Fibroblast of pulmonary artery (primary cell): ENCODE data around the gene LAMA3.
A peak's percentile ranks its signal among the peaks of the same experiment; 100 is the strongest.

Experiments
- DNase-seq: peaks from one replicate; pipeline ENCODE4 v3.0.0-alpha.2; 2010; ENCODE audit warnings: low read depth
- H3K4me3 ChIP-seq: replicated peaks from 2 replicates; pipeline ENCODE4 v1.5.1; 2011; ENCODE audit warnings: low read depth, mild to moderate bottlenecking, control low read depth, low read length, moderate library complexity
- TF ChIP-seq, protein P1 (sequence below): IDR thresholded peaks from 2 replicates; pipeline ENCODE4 v1.5.1; 2011; ENCODE audit warnings: mild to moderate bottlenecking, control low read depth, low read length, inconsistent platforms; ENCODE audit errors: missing control alignments

LAMA3 gene

DNA sequence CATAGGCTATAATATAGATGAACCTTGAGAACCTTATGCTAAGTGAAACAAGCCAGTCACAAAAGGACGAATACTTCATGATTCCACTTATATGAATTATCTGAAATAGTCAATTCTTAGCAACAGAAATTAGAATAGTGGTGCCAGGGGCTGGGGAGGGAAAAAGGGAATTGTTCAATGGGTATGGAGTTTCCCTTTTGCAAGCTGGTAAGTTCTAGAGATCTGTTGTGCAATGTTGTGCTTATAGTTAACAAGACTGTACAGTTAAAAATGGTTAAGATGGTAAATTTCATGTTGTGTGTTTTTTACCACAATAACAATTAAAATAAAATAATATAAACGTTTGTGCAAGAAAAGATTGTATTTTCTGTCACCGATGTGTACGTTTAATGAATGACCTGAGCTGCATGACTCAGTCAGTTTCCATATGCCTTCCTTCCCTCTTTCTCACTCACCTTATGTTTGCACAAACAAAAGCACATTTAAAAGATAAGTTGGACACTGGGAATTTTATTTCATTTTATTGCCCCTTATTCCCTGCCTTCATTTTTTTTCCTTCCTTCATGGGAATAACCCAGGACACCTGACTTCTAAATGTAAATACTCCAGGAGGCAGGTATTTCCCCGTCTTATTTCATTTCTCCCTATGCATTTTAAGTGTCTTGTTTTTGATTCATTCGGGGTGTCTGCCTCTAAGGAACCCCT lies 181.6 kb downstream of the LAMA3 start:
- DNase-seq, result no peak
- TF ChIP-seq, protein P1, sequence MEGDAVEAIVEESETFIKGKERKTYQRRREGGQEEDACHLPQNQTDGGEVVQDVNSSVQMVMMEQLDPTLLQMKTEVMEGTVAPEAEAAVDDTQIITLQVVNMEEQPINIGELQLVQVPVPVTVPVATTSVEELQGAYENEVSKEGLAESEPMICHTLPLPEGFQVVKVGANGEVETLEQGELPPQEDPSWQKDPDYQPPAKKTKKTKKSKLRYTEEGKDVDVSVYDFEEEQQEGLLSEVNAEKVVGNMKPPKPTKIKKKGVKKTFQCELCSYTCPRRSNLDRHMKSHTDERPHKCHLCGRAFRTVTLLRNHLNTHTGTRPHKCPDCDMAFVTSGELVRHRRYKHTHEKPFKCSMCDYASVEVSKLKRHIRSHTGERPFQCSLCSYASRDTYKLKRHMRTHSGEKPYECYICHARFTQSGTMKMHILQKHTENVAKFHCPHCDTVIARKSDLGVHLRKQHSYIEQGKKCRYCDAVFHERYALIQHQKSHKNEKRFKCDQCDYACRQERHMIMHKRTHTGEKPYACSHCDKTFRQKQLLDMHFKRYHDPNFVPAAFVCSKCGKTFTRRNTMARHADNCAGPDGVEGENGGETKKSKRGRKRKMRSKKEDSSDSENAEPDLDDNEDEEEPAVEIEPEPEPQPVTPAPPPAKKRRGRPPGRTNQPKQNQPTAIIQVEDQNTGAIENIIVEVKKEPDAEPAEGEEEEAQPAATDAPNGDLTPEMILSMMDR, result no peak
- no peak overlapping the region for H3K4me3 ChIP-seq

DNA sequence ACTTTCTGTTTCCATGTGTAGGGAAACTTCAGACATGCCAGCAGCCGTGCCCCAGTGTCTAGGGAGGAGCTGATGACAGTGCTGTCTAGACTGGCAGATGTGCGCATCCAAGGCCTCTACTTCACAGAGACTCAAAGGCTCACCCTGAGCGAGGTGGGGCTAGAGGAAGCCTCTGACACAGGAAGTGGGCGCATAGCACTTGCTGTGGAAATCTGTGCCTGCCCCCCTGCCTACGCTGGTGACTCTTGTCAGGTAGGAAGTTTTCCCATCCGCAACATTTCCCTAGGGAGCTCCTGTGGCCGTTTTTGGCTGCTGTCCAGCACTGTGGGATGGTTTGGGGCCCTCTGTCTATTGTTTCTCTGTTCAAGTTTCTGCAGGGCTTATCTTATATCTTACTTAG lies 182.2 kb downstream of the LAMA3 start:
- TF ChIP-seq, protein P1, result no peak
- peak; percentile 53 for DNase-seq
- H3K4me3 ChIP-seq, result no peak overlapping the region

DNA sequence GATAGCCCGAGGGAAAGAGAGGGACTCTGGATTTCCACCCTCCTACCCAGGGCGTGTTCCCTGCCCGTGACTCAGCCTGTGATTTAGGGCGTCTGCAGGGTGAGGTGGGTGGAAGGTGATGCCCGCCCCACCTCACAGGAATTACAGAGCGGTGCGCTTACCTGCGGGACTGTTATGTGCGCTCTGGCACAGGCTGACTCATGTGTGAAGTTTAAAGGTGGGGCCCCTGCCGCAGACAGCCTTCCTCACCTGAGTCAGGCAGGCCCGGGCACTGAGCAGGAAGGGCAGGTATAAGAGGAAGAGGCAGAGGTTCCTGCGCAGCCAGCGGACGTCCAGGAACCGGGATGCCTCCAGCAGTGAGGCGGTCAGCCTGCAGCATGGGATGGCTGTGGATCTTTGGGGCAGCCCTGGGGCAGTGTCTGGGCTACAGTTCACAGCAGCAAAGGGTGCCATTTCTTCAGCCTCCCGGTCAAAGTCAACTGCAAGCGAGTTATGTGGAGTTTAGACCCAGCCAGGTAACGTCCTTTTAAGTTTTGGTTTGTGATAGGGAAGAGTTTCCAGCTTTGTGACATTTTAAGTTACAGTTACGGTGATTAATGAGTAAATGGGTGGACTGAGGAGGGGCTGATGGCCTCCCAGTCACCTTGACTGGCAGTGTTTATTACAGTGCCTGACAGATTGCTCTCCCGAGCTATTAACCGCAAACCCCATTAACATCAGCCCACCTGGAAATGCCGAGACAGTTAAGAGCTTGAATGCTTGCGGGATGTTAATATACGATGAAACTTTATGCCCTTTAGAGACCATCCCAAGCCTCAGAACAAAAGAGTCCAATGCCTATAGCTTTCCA lies 183.7 kb downstream of the LAMA3 start:
- no peak for DNase-seq
- TF ChIP-seq, protein P1, result no peak
- H3K4me3 ChIP-seq, result no peak overlapping the region

DNA sequence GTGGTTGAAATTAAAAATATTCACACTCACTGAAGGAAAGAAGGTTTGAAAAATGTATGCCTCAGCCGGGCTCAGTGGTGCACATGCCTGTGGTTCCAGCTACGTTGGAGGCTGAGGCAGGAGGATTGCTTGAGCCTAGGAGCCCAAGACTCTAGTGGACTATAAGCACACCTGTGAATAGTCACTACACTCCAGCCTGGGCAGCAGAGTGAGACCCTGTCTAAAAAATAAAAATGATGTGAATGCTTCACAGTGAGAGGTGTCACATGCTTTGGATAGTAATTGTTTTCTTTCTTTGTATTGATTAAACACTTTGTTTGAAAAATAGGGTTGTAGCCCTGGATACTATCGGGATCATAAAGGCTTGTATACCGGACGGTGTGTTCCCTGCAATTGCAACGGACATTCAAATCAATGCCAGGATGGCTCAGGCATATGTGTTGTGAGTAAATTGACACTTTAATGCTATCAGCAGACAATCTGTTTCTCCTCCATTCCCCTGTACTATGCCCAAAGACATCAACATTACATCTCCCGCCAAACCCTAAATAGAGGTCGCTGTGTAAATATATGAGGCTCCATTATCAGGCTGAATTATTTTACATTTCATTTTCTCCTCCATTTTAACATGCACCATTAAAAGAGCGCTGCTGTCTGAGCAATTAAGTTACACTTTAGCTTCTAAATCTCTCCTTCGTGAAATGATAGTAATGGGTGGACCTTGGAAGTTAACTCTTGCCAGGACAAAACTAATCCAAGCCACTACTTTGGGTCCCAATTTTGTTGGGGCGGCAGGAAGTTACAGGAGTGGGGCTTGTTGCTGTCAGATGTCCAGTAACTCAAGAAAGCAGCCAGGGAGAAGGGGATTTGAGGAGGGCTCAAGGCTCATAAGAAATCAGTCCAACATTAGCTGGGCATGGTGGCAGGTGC lies 187.0 kb downstream of the LAMA3 start:
- no peak overlapping the region for H3K4me3 ChIP-seq
- TF ChIP-seq, protein P1, result no peak
- DNase-seq, result no peak

DNA sequence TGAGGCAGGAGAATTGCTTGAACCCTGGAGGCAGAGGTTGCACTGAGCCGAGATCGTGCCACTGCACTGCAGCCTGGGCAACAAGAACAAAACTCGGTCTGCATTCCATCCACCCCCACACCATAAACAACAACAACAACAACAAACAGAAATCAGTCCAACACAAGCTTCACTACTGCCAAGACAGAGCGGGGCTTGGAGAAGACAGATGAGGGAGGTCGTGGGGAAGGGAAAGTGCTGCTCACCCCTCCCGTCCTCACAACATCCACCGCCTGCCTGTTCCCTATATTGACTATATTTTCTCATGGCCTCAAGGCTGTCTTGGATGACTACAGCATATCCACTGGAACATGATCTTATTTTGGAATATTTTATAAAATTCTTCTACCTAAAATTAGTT lies 187.7 kb downstream of the LAMA3 start:
- TF ChIP-seq, protein P1, result no peak
- no peak overlapping the region for H3K4me3 ChIP-seq
- no peak for DNase-seq

DNA sequence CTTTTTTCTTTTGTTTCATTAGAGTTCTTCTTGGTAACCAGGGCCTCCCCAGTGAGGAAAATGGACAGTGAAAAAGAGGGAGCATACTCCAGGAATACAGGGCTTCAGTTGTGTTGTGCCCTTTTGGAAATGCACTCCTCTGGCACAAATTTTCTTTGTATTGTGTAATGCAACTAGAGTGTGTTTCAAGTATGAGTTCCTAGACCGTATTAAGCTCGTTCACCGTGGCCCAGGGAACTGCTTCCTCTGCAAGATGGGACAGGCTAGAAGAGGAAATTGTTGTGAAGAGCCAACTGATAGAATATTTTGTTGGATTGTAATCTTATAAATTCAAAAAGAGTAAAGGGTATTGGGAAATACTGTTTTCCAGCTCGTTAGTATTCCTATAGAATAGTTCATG lies 188.1 kb downstream of the LAMA3 start:
- H3K4me3 ChIP-seq, result no peak overlapping the region
- TF ChIP-seq, protein P1, result no peak
- no peak for DNase-seq
